SK-N-MC (cell line): ENCODE data around the gene SLC38A10.

Experiments
- EZH2 ChIP-seq: fragments of 200-600 bp; sonication (generic); IDR thresholded peaks from one replicate; pipeline ENCODE4 v1.6.1; 2017; ENCODE audit warnings: antibody characterized with exemption
- POLR2AphosphoS5 ChIP-seq: IDR thresholded peaks from 2 replicates; pipeline ENCODE4 v1.6.1; 2012; ENCODE audit warnings: mild to moderate bottlenecking, low read depth, low read length, borderline replicate concordance

DNA sequence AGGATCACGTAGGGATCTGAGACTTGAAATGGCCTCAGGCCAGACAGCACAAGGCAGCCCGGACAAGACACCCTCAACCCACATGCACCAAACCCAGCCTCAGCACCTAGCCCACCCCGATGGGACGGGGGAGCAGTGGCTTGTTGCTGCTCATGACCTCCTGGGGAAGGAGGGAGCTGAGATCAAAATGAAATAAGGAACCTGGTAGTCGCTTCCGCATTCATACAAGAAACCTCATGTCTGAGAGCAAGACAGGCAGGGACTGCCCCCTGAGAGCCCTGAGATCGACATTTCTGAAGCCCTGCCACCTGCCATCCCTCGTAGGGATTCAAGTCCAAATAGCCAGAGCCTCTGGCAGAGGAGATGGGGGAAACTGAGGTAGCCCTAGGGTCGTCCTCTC, 66.7 kb downstream of the SLC38A10 start:
- TF ChIP-seq POLR2AphosphoS5: no peak
- TF ChIP-seq EZH2: no peak
